Epithelial cell of esophagus (primary cell): ENCODE measurements around the gene TYW1B.
"Not testable (repeated sequence)": the region's sequence is repeated elsewhere in the genome, so short reads cannot be mapped to it uniquely, and the experiment has no call there.

ENCODE experiments used
- DNase-seq: peaks from one replicate; pipeline ENCODE4 v3.0.0; 2010; ENCODE audit warnings: low read depth
- H3K4me3 ChIP-seq: 2 replicates; pipeline ENCODE4 v1.5.1; 2011; ENCODE audit warnings: mild to moderate bottlenecking, low read length, control low read depth
- CTCF ChIP-seq: IDR thresholded peaks from 2 replicates; pipeline ENCODE4 v1.5.1; 2011; ENCODE audit warnings: low read depth, mild to moderate bottlenecking, low read length, control low read depth, inconsistent platforms; ENCODE audit not compliant: insufficient read depth; ENCODE audit errors: missing control alignments

Gene TYW1B

GRCh38 chr7:72625721-72626423 lies 202.1 kb downstream of the TYW1B start:
- DNase-seq, H3K4me3 ChIP-seq: not testable (repeated sequence)

- no peak for TF ChIP-seq CTCF
- H3K4me3 ChIP-seq, result no peak overlapping the region
- DNase-seq, result no peak
These were observed 205.5 kb downstream of the TYW1B start for GRCh38 chr7:72622532-72622931.

GRCh38 chr7:72621761-72622187 lies 206.2 kb downstream of the TYW1B start:
- not testable (repeated sequence) for H3K4me3 ChIP-seq
- peak; percentile 11 for DNase-seq

GRCh38 chr7:72620923-72621322 lies 207.1 kb downstream of the TYW1B start:
- not testable (repeated sequence) for DNase-seq, H3K4me3 ChIP-seq

- not testable (repeated sequence) for DNase-seq, H3K4me3 ChIP-seq
These were observed 209.4 kb downstream of the TYW1B start for GRCh38 chr7:72618435-72619180.

GRCh38 chr7:72609761-72610160 lies 218.2 kb downstream of the TYW1B start:
- not testable (repeated sequence) for H3K4me3 ChIP-seq, DNase-seq

GRCh38 chr7:72607988-72608387 lies 220.0 kb downstream of the TYW1B start:
- not testable (repeated sequence) for H3K4me3 ChIP-seq, DNase-seq

- not testable (repeated sequence) for H3K4me3 ChIP-seq, DNase-seq
These were observed 222.1 kb downstream of the TYW1B start for GRCh38 chr7:72605863-72606431.

- not testable (repeated sequence) for DNase-seq, H3K4me3 ChIP-seq
These were observed 223.0 kb downstream of the TYW1B start for GRCh38 chr7:72604771-72605611.

- not testable (repeated sequence) for DNase-seq, H3K4me3 ChIP-seq
These were observed 224.5 kb downstream of the TYW1B start for GRCh38 chr7:72603476-72603875.

GRCh38 chr7:72603073-72603472 lies 224.9 kb downstream of the TYW1B start:
- no peak for DNase-seq
- no peak for TF ChIP-seq CTCF
- no peak overlapping the region for H3K4me3 ChIP-seq

- not testable (repeated sequence) for H3K4me3 ChIP-seq, DNase-seq
These were observed 226.3 kb downstream of the TYW1B start for GRCh38 chr7:72601683-72602082.

GRCh38 chr7:72590023-72590422 lies 238.0 kb downstream of the TYW1B start:
- not testable (repeated sequence) for DNase-seq, H3K4me3 ChIP-seq

- H3K4me3 ChIP-seq, result not testable (repeated sequence)
- peak; percentile 34 for DNase-seq
These were observed 240.7 kb downstream of the TYW1B start for GRCh38 chr7:72587267-72587666.

- DNase-seq, H3K4me3 ChIP-seq: not testable (repeated sequence)
These were observed 243.4 kb downstream of the TYW1B start for GRCh38 chr7:72584576-72584975.

- DNase-seq, H3K4me3 ChIP-seq: not testable (repeated sequence)
These were observed 244.2 kb downstream of the TYW1B start for GRCh38 chr7:72583620-72584361.
